Tibial nerve (tissue), 4 donors: ENCODE results near the gene PIK3CB. TPM values are rescaled to one million over a fixed set of nuclear protein-coding genes. Genes with fewer than 3 reads are reported as not detected.
"Not testable (repeated sequence)": the region's sequence is repeated elsewhere in the genome, so short reads cannot be mapped to it uniquely, and the experiment has no call there.

Source experiments
- DNase-seq, 2 donors: peaks; one replicate each; pipeline ENCODE4 v3.0.0-alpha.2; 2019; ENCODE audit warnings: low spot score in 2 of 2
- H3K27ac ChIP-seq, 4 donors: fragments of 200-600 bp; sonication (generic) in 3 of 4; one replicate each; pipeline ENCODE4 v1.5.1; 2017 to 2019; ENCODE audit warnings: mild to moderate bottlenecking in 1 of 4
- H3K27me3 ChIP-seq, 2 donors: fragments of 200-600 bp; sonication (generic) in 1 of 2; one replicate each; pipeline versions ENCODE4 v1.5.1 to v1.6.0; 2017 to 2019
- H3K36me3 ChIP-seq, 3 donors: fragments of 200-600 bp; sonication (generic); one replicate each; pipeline ENCODE4 v1.5.1; 2018 to 2019
- H3K4me1 ChIP-seq, 4 donors: fragments of 200-600 bp; sonication (generic) in 3 of 4; one replicate each; pipeline ENCODE4 v1.5.1; 2017 to 2019
- H3K4me3 ChIP-seq, 4 donors: fragments of 200-600 bp; sonication (generic) in 3 of 4; one replicate each; pipeline ENCODE4 v1.5.1; 2017 to 2019; ENCODE audit warnings: mild to moderate bottlenecking in 1 of 4, moderate library complexity in 1 of 4
- H3K9me3 ChIP-seq, 4 donors: fragments of 200-600 bp; sonication (generic) in 3 of 4; one replicate each; pipeline ENCODE4 v1.5.1; 2017 to 2019
- CTCF ChIP-seq, 5 experiments: fragments of 200-600 bp in 3 of 5; fragments of 450-650 bp in 2 of 5; sonication (generic) in 3 of 5; IDR thresholded peaks; one replicate each; pipeline ENCODE4 v1.5.1; 2016 to 2019; ENCODE audit warnings: antibody characterized with exemption in 5 of 5, mild to moderate bottlenecking in 3 of 5, moderate library complexity in 2 of 5
- EP300 ChIP-seq, 2 donors: sonication (generic); formaldehyde crosslinking; IDR thresholded peaks; one replicate each; pipeline ENCODE4 v1.6.1; 2017; ENCODE audit warnings: antibody characterized with exemption in 2 of 2, mild to moderate bottlenecking in 1 of 2
- POLR2A ChIP-seq, 2 donors: fragments of 450-650 bp; IDR thresholded peaks; one replicate each; pipeline ENCODE4 v1.6.1; 2017; ENCODE audit warnings: antibody characterized with exemption in 2 of 2, mild to moderate bottlenecking in 2 of 2, moderate library complexity in 2 of 2
- WGBS, 2 donors: methylation state at CpG; one replicate each; pipeline ENCODE4 v1.1.5; 2018; 5-methylcytosine and 5-hydroxymethylcytosine counted together
- total RNA-seq, 4 donors: library from RNA; depleted of rRNA; stranded (reverse); fragments of >200 nt; gene quantifications; one replicate each; pipeline ENCODE4 v1.1.0, GENCODE V29; 2016

Gene PIK3CB
- total RNA-seq, 4 donors from 2014 or later = 11.2 to 32.1 (median 27.2) TPM

GRCh38 chr3:138846262-138846791, 11.6 kb upstream of the PIK3CB start:
- no peak overlapping the region for H3K27ac ChIP-seq

GRCh38 chr3:138845771-138846173, 11.0 kb upstream of the PIK3CB start:
- no peak overlapping the region for H3K27ac ChIP-seq
- H3K4me1 ChIP-seq = no peaks in the 10 kb centered on the region
- H3K9me3 ChIP-seq = no peaks in the 10 kb centered on the region
- 50 to 61% methylated on average over 6 of the region's 6 CpGs for WGBS, 2 donors
- no peaks in the 10 kb centered on the region for H3K27me3 ChIP-seq
- no peak for TF ChIP-seq EP300 (IDR thresholded peaks at IDR 0.05)
- TF ChIP-seq CTCF (IDR thresholded peaks at IDR 0.05) = no peak
- TF ChIP-seq POLR2A (IDR thresholded peaks at IDR 0.05) = no peak
- H3K36me3 ChIP-seq = no peaks in the 10 kb centered on the region
- no peak for DNase-seq
- H3K4me3 ChIP-seq = no peak overlapping the region

More at GRCh38 chr3:138846262-138846791, 11.6 kb upstream of the PIK3CB start:
- no peak overlapping the region for H3K4me3 ChIP-seq
- H3K9me3 ChIP-seq = no peaks in the 10 kb centered on the region
- H3K4me1 ChIP-seq = no peaks in the 10 kb centered on the region
- no peak for TF ChIP-seq CTCF (IDR thresholded peaks at IDR 0.05)
- TF ChIP-seq POLR2A (IDR thresholded peaks at IDR 0.05) = no peak
- TF ChIP-seq EP300 (IDR thresholded peaks at IDR 0.05) = no peak
- WGBS, 2 donors = 69 to 73% methylated on average over 10 of the region's 10 CpGs
- no peak for DNase-seq
- no peaks in the 10 kb centered on the region for H3K36me3 ChIP-seq
- no peaks in the 10 kb centered on the region for H3K27me3 ChIP-seq

- WGBS, 2 donors = 69 to 76% methylated on average over 7 of the region's 7 CpGs
- TF ChIP-seq CTCF (IDR thresholded peaks at IDR 0.05) (no peak), POLR2A (IDR thresholded peaks at IDR 0.05) (no peak), EP300 (IDR thresholded peaks at IDR 0.05) (no peak)
Observed at GRCh38 chr3:138845181-138845601, 10.5 kb upstream of the PIK3CB start.

GRCh38 chr3:138842483-138843188, 7.9 kb upstream of the PIK3CB start:
- H3K27ac ChIP-seq = no peak overlapping the region
- WGBS, 2 donors = 70 to 71% methylated on average over 5 of the region's 5 CpGs
- DNase-seq = no peak

More at GRCh38 chr3:138845181-138845601, 10.5 kb upstream of the PIK3CB start:
- no peaks in the 10 kb centered on the region for H3K9me3 ChIP-seq
- H3K27me3 ChIP-seq = no peaks in the 10 kb centered on the region
- DNase-seq = no peak
- no peaks in the 10 kb centered on the region for H3K4me1 ChIP-seq
- no peak overlapping the region for H3K4me3 ChIP-seq
- H3K27ac ChIP-seq = no peak overlapping the region
- no peaks in the 10 kb centered on the region for H3K36me3 ChIP-seq

GRCh38 chr3:138838385-138838784, 3.7 kb upstream of the PIK3CB start:
- H3K36me3 ChIP-seq, H3K9me3 ChIP-seq, DNase-seq, H3K27ac ChIP-seq, H3K27me3 ChIP-seq, H3K4me3 ChIP-seq: not testable (repeated sequence)
- H3K4me1 ChIP-seq = peaks cover 0 to 14% (median 3%) of the 10 kb centered on the region in 4 donors
- WGBS, 2 donors = 94 to 97% methylated on average over 7 of the region's 7 CpGs

More at GRCh38 chr3:138842483-138843188, 7.9 kb upstream of the PIK3CB start:
- TF ChIP-seq POLR2A (IDR thresholded peaks at IDR 0.05) (no peak), EP300 (IDR thresholded peaks at IDR 0.05) (peak in 1 of 2 donors; percentile 20)
- no peaks in the 10 kb centered on the region for H3K4me1 ChIP-seq
- no peaks in the 10 kb centered on the region for H3K36me3 ChIP-seq
- H3K27me3 ChIP-seq = no peaks in the 10 kb centered on the region
- no peaks in the 10 kb centered on the region for H3K9me3 ChIP-seq
- no peak overlapping the region for H3K4me3 ChIP-seq

- Histone ChIP-seq H3K4me1 (peaks cover 0 to 21% (median 3%) of the 10 kb centered on the region in 4 donors), H3K27ac (peak overlapping the region in 2 of 4 donors; percentile 92 to 94)
- not testable (repeated sequence) for DNase-seq, H3K4me3 ChIP-seq, H3K9me3 ChIP-seq, H3K27me3 ChIP-seq, H3K36me3 ChIP-seq
- WGBS, 2 donors = 95 to 96% methylated on average over 19 of the region's 19 CpGs
Observed at GRCh38 chr3:138835846-138836245, 1.1 kb upstream of the PIK3CB start.
